HG03066 (cell line): ENCODE results near the gene OPCML.

Source experiments
- ATAC-seq: cut with Tn5 transposase; IDR thresholded peaks from one replicate; pipeline ENCODE4 v1.9.1; 2021; ENCODE audit warnings: low read depth; ENCODE audit not compliant: unreplicated experiment

OPCML gene

DNA sequence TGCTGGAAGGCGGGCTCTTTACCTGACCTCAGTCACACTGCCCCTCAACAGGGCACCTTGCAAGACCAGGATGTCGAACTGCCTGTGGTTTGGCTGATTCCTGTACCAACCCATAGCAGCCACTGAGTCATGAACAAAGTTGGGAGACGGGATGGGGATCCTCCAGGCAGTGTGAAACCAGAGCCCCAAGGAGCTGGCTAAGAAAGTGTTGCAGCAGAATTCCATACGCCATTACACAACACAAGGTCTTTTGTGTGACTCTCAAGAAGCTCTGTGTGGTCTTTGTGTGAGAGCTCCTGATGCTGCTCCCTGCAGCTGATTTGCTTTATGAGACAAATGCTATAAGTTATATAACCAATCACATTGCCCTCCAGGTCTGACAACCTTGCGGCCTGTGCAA lies 617.7 kb downstream of the OPCML start:
- no peak for ATAC-seq

DNA sequence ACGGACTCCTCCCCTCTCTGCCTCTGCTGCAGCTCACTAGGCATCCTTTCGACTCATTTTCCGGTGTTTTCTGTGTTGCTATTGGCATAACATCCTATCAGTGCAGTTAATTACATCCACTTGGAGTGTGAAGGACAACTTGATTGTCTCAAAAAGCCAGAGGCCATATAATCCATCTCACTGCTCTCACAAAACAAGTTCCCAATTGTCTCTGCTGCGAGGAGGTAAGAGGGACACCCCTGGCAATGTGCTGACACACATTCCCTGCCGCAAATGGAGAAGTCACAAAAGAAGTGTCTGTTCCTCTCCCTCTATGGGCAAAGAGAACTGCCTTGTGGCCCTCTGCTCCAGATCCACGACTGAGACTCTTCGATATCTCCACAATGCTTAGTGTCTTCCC lies 618.4 kb downstream of the OPCML start:
- no peak for ATAC-seq

DNA sequence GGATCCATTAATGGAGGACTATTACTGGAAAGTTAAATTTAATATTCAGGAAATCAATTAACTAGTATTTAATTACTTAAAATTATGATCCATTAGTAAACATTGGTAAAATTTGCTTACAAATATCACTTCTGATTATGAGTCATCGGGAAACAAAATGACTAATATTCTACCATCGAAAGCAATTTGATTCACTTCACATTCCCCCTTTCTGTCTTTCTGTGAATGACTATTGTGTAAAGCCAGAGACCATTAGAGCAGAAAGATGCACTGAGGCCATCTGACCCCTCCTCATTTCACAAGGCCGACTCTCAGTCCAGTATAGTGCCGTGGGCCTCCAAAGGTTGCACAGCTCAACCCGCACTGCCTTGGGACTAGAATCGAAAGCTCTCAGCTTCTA lies 619.0 kb downstream of the OPCML start:
- ATAC-seq = no peak

DNA sequence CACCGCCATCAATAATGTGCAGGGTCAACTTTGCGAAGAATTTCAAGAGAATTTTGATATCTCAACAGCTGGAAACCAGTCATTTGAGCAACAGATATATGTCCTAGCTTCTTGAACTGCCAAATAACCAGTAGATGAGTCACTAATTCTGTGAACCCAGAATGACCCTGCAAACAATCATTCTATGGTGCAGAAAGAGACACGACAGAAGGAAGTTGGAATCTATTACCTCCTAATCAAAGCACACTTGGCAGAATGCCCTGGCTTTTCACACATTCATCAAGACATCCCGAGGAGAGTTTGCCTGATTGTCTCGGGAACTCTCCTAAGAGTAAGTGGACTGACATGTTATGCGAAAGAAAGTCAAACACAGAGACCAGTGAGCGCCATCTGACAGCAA lies 621.1 kb downstream of the OPCML start:
- ATAC-seq = no peak

GRCh38 chr11:132910011-132910760 lies 622.1 kb downstream of the OPCML start:
- ATAC-seq = no peak

GRCh38 chr11:132909021-132909606 lies 623.2 kb downstream of the OPCML start:
- ATAC-seq = no peak

GRCh38 chr11:132908414-132908810 lies 623.9 kb downstream of the OPCML start:
- ATAC-seq = no peak

GRCh38 chr11:132907651-132908413 lies 624.5 kb downstream of the OPCML start:
- ATAC-seq = no peak

DNA sequence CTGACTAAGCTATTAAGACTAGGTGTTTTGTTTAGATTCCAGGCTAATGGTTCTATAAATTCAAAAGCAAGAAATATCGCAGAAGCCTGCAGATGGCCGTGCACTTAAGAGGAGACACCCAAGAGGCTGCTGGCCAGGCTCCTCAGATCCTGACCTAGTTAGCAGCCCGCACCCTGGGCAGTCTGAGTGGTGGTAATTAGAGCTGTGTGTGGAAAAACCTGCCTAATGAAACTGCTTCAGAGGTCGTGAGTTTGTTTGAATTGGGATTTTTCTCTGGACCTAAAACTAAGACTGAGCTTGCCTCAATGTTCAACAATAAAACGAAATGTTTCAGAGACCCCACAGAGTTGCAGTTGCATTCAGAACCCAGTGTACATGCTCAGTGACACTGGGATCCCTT lies 627.7 kb downstream of the OPCML start:
- ATAC-seq = no peak

DNA sequence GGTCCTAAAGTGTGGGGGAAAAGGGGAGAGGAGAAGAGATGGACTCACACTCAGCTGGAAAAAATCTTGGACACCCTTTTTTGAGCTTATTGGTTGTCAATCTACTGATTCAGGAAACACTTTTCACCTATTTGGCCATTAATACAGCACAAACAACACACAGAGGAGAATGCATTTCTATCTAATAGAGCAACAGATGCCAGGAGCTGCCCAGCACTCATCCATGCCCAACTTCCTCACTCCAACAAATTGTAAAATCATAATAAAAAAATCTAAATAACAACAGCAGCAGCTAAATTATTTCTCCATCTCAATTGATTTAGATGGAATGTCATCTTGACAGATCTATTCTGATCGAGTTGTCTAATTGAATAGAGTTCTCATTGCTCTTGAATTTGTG lies 628.2 kb downstream of the OPCML start:
- no peak for ATAC-seq

DNA sequence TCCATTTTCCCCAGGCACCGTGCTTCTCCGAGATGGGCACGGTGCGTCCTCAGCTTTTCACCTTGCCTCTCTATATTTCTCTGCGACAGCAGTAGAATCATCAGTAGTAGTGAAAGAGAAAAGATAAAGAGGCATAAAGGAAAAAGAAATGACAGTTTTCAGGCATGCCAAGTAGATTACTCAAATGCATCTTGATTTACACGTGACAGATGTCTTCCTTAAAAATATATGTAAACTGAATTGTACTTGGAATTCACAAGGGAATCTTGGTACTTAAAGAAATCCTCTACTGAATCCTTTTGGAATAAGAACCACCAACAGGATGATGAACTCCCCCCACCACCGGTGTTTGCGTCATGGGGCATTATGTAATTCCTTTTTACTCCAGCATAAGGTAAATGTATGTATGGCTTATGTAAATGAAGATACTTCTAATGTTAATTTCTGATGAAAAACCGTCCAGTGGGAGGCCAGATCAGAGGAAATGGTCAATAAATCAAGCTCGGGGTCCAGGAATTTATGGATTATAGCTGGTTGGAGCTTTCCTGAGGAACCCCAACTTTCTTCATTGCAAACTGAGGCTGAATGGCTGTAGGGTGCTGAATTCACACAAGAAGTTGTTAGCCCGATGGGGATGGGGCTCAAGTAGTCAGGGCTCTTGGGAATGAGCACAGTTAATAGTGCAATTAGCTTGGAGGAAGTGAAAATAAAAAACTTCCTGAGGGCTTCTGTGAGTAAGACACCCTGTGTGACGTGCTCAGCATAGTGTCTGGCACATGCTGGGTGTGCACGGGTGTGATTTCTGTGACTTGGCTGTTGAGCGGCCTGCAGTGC lies 630.4 kb downstream of the OPCML start:
- no peak for ATAC-seq

DNA sequence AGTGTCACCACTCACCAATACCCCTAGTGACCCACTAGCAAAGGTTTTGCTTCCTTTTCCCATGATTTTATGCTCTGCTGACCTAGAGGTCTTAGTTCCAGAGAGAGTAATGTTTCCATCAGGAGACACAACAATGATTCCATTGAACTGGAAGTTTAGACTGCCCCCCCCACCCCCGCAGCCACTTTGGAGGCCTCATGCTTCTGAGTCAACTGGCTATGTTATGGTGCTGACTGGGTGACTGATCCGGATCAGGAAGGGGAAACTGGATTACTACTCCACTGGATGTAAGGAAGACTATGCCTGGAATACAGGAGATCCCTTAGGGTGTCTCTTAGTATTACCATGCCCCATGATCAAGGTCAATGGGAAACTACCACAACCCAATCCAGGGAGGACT lies 633.6 kb downstream of the OPCML start:
- no peak for ATAC-seq

- no peak for ATAC-seq
Observed at GRCh38 chr11:132898021-132898420, 634.3 kb downstream of the OPCML start.

GRCh38 chr11:132895340-132895739 lies 637.0 kb downstream of the OPCML start:
- ATAC-seq = no peak

DNA sequence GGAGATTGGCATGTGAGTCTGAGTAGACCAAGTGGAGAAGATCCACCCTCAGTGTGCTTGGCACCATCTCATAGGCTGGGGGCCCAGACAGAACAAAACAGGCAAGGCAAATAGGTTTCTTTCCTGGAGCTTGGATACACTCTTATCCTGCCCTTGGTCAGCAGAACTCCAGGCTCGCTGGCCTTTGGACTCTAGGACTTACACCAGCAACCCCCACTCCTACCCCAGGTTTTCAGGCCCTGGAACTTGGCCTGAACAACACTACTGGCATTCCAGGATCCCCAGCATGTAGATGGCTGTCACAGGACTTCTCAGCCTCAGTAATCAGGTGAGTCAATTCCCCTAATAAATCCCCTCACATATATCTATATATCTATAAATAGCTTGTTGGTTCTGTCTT lies 637.7 kb downstream of the OPCML start:
- ATAC-seq = no peak

- no peak for ATAC-seq
Observed at GRCh38 chr11:132892876-132893275, 639.4 kb downstream of the OPCML start.

DNA sequence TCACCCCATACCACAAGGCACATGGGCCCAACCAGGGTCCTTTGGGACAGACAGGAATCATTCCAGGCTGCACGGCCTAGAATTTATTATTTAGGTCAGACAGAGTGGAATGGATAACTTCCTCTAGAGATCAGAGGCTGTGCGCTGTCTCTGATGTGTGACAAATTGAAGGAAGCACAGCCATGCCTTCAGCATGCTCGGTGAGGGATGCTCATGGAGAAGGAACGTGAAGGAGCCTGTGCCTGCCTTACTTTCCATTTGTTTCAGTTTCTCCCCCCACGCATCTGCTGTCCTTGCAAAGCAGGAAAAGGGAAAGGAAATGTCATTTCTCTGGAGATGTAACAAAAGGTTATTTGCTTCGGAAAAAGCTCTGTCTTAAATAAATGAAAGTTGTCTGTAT lies 644.1 kb downstream of the OPCML start:
- no peak for ATAC-seq

DNA sequence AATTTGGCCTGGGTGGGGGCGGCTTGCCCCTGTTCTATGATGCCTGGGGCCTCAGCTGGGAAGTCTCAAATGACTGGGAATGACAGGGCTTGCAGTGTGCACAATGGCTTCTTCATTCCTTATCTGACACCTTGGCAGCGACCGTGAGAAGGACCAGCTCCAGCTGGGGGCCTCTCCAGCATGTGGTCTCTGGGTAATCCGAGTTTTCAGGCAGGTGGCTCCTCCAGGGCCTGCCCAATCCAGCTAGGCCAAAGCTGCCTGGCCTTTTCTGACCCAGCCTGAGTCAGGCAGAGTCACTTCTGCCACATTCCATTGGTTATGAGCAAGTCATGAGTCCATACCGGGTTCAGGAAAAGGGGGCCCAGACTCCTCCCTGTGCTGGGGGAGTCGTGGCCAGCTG lies 646.0 kb downstream of the OPCML start:
- no peak for ATAC-seq

GRCh38 chr11:132883241-132883640 lies 649.1 kb downstream of the OPCML start:
- no peak for ATAC-seq

GRCh38 chr11:132881622-132882021 lies 650.7 kb downstream of the OPCML start:
- ATAC-seq = no peak

DNA sequence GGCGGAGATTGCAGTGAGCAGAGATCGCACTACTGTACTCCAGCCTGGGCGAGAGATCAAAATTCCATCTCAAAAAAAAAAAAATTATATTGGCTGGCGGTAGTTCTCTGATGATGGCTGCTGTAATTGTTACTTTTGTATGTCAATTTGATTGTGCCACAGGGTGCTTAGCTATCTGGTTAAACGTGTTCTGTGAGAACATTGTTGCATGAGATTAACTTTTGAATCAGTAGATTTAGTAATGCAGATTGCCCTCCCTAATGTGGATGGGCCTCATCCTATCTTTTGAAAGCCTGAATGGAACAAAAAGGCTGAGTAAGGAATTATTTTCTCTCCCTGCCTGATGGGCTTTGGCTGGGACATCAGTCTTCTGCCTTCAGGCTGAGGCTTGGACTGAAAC lies 654.2 kb downstream of the OPCML start:
- no peak for ATAC-seq
